GM12875 (cell line): ENCODE data around the gene ANGPTL8.

ENCODE experiments used
- H3K4me3 ChIP-seq: one replicate; pipeline ENCODE4 v1.5.1; 2011; ENCODE audit warnings: low read depth, low read length, control low read depth
- TF ChIP-seq, protein P1 (sequence below): IDR thresholded peaks from 2 replicates; pipeline ENCODE4 v1.5.1; 2011; ENCODE audit warnings: low read depth, mild to moderate bottlenecking, control low read depth, inconsistent platforms, low read length, moderate library complexity, borderline replicate concordance; ENCODE audit not compliant: insufficient read depth

ANGPTL8 gene

DNA sequence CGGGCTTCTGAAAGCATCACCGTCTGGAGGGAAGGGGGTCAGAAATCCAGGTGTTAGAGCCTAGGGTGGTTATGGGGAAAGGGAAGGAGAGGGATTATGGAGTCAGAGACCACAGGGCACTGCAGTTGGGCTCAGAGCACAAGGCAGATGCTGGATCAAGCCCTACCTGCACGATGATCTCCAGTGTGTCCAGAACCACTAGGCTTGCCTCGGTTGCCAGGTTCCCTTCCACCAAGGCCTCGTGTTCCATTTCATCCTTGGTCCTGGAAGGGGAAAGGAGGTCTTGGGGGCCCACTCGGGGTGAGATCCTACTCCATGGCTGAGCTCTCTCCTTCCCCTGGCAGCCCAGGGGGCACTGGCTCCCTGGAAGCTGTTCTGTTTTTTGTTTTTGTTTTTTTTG, 25.0 kb upstream of the ANGPTL8 start:
- H3K4me3 ChIP-seq: no peak overlapping the region
- TF ChIP-seq, protein P1, sequence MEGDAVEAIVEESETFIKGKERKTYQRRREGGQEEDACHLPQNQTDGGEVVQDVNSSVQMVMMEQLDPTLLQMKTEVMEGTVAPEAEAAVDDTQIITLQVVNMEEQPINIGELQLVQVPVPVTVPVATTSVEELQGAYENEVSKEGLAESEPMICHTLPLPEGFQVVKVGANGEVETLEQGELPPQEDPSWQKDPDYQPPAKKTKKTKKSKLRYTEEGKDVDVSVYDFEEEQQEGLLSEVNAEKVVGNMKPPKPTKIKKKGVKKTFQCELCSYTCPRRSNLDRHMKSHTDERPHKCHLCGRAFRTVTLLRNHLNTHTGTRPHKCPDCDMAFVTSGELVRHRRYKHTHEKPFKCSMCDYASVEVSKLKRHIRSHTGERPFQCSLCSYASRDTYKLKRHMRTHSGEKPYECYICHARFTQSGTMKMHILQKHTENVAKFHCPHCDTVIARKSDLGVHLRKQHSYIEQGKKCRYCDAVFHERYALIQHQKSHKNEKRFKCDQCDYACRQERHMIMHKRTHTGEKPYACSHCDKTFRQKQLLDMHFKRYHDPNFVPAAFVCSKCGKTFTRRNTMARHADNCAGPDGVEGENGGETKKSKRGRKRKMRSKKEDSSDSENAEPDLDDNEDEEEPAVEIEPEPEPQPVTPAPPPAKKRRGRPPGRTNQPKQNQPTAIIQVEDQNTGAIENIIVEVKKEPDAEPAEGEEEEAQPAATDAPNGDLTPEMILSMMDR: no peak

GRCh38 chr19:11221082-11221598, 18.3 kb upstream of the ANGPTL8 start:
- H3K4me3 ChIP-seq: no peak overlapping the region
- TF ChIP-seq, protein P1: no peak

GRCh38 chr19:11223200-11223599, 16.2 kb upstream of the ANGPTL8 start:
- H3K4me3 ChIP-seq: no peak overlapping the region
- TF ChIP-seq, protein P1: no peak

DNA sequence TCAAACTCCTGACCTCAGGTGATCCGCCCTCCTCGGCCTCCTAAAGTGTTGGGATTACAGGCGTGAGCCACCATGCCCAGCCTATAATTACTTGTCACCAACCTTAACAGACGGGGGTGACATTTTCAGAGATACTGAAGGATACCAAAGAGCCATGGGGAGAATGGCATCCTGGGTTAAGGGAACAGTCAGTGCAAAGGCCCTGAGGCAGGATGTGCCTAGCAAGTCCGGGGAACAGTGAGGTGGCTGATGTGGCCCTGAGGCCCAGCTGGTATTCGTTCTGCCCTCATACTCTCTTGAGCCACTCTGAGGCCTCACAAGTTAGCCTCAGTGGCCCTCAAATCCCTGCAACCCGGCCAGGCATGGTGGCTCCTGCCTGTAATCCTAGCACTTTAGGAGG, 15.0 kb upstream of the ANGPTL8 start:
- TF ChIP-seq, protein P1: no peak
- H3K4me3 ChIP-seq: no peak overlapping the region

- TF ChIP-seq, protein P1: no peak
- H3K4me3 ChIP-seq: no peak overlapping the region
These were observed 14.2 kb upstream of the ANGPTL8 start for GRCh38 chr19:11225172-11225571.

DNA sequence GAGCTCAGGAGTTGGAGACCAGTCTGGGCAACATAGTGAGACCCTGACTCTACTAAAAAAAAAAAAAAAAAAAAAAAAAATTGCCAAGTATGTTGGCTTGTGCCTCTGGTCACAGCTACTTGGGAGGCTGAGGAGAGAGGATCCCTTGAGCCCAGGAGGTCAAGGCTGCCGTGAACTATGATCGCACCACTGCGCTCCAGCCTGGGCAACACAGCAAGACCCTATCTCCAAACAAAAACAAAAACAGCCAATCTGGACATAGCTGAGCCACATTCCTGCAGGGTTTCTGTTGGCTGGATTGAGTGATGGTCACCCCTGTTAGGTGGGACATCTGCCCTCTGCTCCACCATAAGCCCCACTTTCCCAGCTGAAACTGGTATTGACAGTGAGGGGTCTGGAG, 13.6 kb upstream of the ANGPTL8 start:
- no peak overlapping the region for H3K4me3 ChIP-seq
- TF ChIP-seq, protein P1: no peak

DNA sequence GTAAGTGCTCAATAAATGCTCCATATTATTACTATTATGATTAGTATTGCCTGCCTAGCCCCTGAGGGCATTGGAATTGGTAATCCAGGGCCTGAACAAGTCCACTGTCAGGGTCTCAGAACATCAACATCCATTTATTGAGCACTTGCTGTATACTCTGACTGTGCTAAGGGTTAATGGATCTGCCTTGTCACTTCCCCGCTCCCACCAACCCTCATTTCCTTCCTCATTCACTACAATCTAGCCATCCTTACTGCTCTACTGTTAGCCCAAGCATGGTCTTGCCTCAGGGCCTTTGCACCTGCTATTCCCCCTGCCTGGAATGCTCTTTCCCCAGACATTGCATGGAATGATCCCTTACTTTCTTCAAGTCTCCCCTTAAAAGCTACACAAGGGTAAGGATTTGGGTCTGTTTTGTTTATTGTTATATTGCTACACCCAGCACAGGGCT, 12.7 kb upstream of the ANGPTL8 start:
- H3K4me3 ChIP-seq: no peak overlapping the region
- TF ChIP-seq, protein P1: no peak
